HCT116 (cell line): ENCODE data around the gene LIPI. TPM values are rescaled to one million over a fixed set of nuclear protein-coding genes. Genes with fewer than 3 reads are reported as not detected.

Experiments
- ATAC-seq: fragments of 200-7000 bp; cut with Tn5 transposase; 2 replicates; pipeline ENCODE4 v1.9.1; 2020; ENCODE audit warnings: mild to moderate bottlenecking, moderate library complexity
- BruUV-seq: library from RNA; stranded (reverse); fragments of 400-500 nt; replicated peaks from 2 replicates; lab custom pipeline; 2021; lab: Mats Ljungman, UMichigan
- CTCF ChIA-PET: fragments of 300-600 bp; sonication (Branson Sonifier 250); formaldehyde crosslinking; loops from one replicate; lab custom pipeline; 2021; ENCODE audit warnings: antibody characterized with exemption; lab: Charles Lee
- POLR2A ChIA-PET: fragments of 300-600, 350-600 bp; sonication (Branson Sonifier 250); formaldehyde crosslinking; loops from one replicate; lab custom pipeline; 2021; ENCODE audit warnings: antibody characterized with exemption; lab: Charles Lee
- RAD21 ChIA-PET, 2 experiments: fragments of 300-600 bp; sonication (Branson Sonifier 250); formaldehyde crosslinking; loops; one replicate each; lab custom pipeline; 2023; ENCODE audit warnings: low total read pairs in 2 of 2; ENCODE audit not compliant: uncharacterized antibody in 2 of 2, unreplicated experiment in 2 of 2, low non-redundant PET in 1 of 2; lab: Charles Lee
- DNase-seq: peaks from one replicate; pipeline ENCODE4 v3.0.0-alpha.2; 2010; ENCODE audit warnings: low read depth, low spot score
- H2AFZ ChIP-seq: fragments of 200-600 bp; shearing (Covaris generic), sonication (generic); 2 replicates; pipeline ENCODE4 v1.6.1; 2017; ENCODE audit warnings: low read depth, mixed run types, mixed read lengths, antibody characterized with exemption, low read length; ENCODE audit not compliant: poor library complexity, severe bottlenecking
- H3K27ac ChIP-seq: 2 replicates; pipeline ENCODE4 v1.5.1; 2012; ENCODE audit warnings: low read depth, low read length
- H3K27me3 ChIP-seq: fragments of 200-600 bp; sonication (generic); 2 replicates; pipeline ENCODE4 v1.6.1; 2016; ENCODE audit warnings: mixed run types, low read length, mixed read lengths; ENCODE audit not compliant: insufficient read depth
- H3K36me3 ChIP-seq, 2 experiments: fragments of 200-500 bp in 1 of 2; fragments of 200-600 bp in 1 of 2; sonication (Bioruptor generic) in 1 of 2; sonication (generic) in 1 of 2; 2 replicates each; pipeline versions ENCODE4 v1.5.1 to v1.6.1; 2014 to 2016; ENCODE audit warnings: low read length in 2 of 2, inconsistent platforms in 1 of 2, mixed read lengths in 1 of 2, mixed run types in 1 of 2; ENCODE audit not compliant: insufficient read depth in 2 of 2, control insufficient read depth in 1 of 2
- H3K4me1 ChIP-seq, 2 experiments: fragments of 200-600 bp in 1 of 2; sonication (generic) in 1 of 2; 2 replicates each; pipeline versions ENCODE4 v1.5.1 to v1.6.1; 2012 to 2017; ENCODE audit warnings: low read length in 2 of 2, inconsistent platforms in 1 of 2, mild to moderate bottlenecking in 1 of 2, mixed read lengths in 1 of 2, mixed run types in 1 of 2, moderate library complexity in 1 of 2; ENCODE audit not compliant: insufficient read depth in 2 of 2, control insufficient read depth in 1 of 2
- H3K4me2 ChIP-seq: fragments of 200-600 bp; sonication (generic); 2 replicates; pipeline ENCODE4 v1.6.1; 2017; ENCODE audit warnings: mixed run types, low read length, mixed read lengths
- H3K4me3 ChIP-seq, 2 experiments: fragments of 200-600 bp in 1 of 2; sonication (generic) in 1 of 2; replicated peaks in 1 of 2; 2 replicates each; pipeline ENCODE4 v1.5.1; 2011 to 2016; ENCODE audit warnings: low read length in 2 of 2, control low read depth in 1 of 2, low read depth in 1 of 2, mild to moderate bottlenecking in 1 of 2, mixed read lengths in 1 of 2, mixed run types in 1 of 2
- H3K79me2 ChIP-seq: fragments of 200-600 bp; sonication (generic); 2 replicates; pipeline ENCODE4 v1.6.1; 2017; ENCODE audit warnings: mild to moderate bottlenecking, mixed run types, low read length, moderate library complexity, mixed read lengths; ENCODE audit not compliant: insufficient read depth
- H3K9ac ChIP-seq: fragments of 200-600 bp; sonication (generic); 2 replicates; pipeline ENCODE4 v1.6.1; 2016; ENCODE audit warnings: low read length, mixed read lengths
- H3K9me2 ChIP-seq: fragments of 200-600 bp; sonication (generic), shearing (Covaris generic); 2 replicates; pipeline ENCODE4 v1.6.1; 2017; ENCODE audit warnings: mixed run types, mild to moderate bottlenecking, moderate library complexity; ENCODE audit not compliant: insufficient read depth
- H3K9me3 ChIP-seq, 2 experiments: fragments of 200-500 bp in 1 of 2; fragments of 200-600 bp in 1 of 2; sonication (Bioruptor generic) in 1 of 2; sonication (generic) in 1 of 2; 2 replicates each; pipeline ENCODE4 v1.6.1; 2014 to 2017; ENCODE audit warnings: low read length in 2 of 2, mixed read lengths in 2 of 2, inconsistent platforms in 1 of 2, low read depth in 1 of 2, mild to moderate bottlenecking in 1 of 2, mixed run types in 1 of 2, moderate library complexity in 1 of 2; ENCODE audit not compliant: control insufficient read depth in 1 of 2, insufficient read depth in 1 of 2
- H4K20me1 ChIP-seq: fragments of 200-600 bp; sonication (generic), shearing (Covaris generic); 2 replicates; pipeline ENCODE4 v1.6.1; 2017; ENCODE audit warnings: mixed run types, mild to moderate bottlenecking, moderate library complexity; ENCODE audit not compliant: insufficient read depth
- ATF3 ChIP-seq: IDR thresholded peaks from 2 replicates; pipeline ENCODE4 v1.6.1; 2012
- CEBPB ChIP-seq: IDR thresholded peaks from 2 replicates; pipeline ENCODE4 v1.6.1; 2012; ENCODE audit warnings: low read depth
- EGR1 ChIP-seq: IDR thresholded peaks from 2 replicates; pipeline ENCODE4 v1.6.1; 2012; ENCODE audit warnings: low read depth
- ELF1 ChIP-seq: IDR thresholded peaks from 2 replicates; pipeline ENCODE4 v1.6.1; 2012; ENCODE audit warnings: low read depth, borderline replicate concordance
- EZH2phosphoT487 ChIP-seq: fragments of 200-600 bp; IDR thresholded peaks from 2 replicates; pipeline ENCODE4 v1.6.1; 2018; ENCODE audit warnings: antibody characterized with exemption, borderline replicate concordance
- FOSL1 ChIP-seq: IDR thresholded peaks from 2 replicates; pipeline ENCODE4 v1.6.1; 2012; ENCODE audit warnings: low read depth
- POLR2A ChIP-seq: IDR thresholded peaks from 2 replicates; pipeline ENCODE4 v1.7.0; 2011; ENCODE audit warnings: borderline replicate concordance; ENCODE audit not compliant: insufficient read depth, insufficient read length; ENCODE audit errors: extremely low read depth
- POLR2AphosphoS5 ChIP-seq: IDR thresholded peaks from 2 replicates; pipeline ENCODE4 v1.6.1; 2011; ENCODE audit warnings: mild to moderate bottlenecking, low read depth, low read length, moderate library complexity
- REST ChIP-seq: IDR thresholded peaks from 2 replicates; pipeline ENCODE4 v1.6.1; 2012; ENCODE audit warnings: low read depth
- SIN3A ChIP-seq: IDR thresholded peaks from 2 replicates; pipeline ENCODE4 v1.6.1; 2012; ENCODE audit warnings: low read depth
- SP1 ChIP-seq: IDR thresholded peaks from 2 replicates; pipeline ENCODE4 v1.6.1; 2012; ENCODE audit warnings: low read depth
- SRF ChIP-seq: IDR thresholded peaks from 2 replicates; pipeline ENCODE4 v1.6.1; 2012; ENCODE audit warnings: low read depth
- YY1 ChIP-seq: IDR thresholded peaks from 2 replicates; pipeline ENCODE4 v1.6.1; 2011; ENCODE audit warnings: low read length, low read depth, moderate library complexity, mild to moderate bottlenecking; ENCODE audit not compliant: insufficient replicate concordance; ENCODE audit errors: extremely low read depth
- ZFX ChIP-seq: fragments of 450-650 bp; IDR thresholded peaks from 2 replicates; pipeline ENCODE4 v1.6.1; 2017
- ZNF274 ChIP-seq: fragments of 200-500 bp; sonication (Bioruptor generic); IDR thresholded peaks from 2 replicates; pipeline ENCODE4 v1.6.1; 2014; ENCODE audit warnings: mild to moderate bottlenecking, low read depth, low read length, inconsistent platforms
- intact Hi-C: fragments of 100-400 bp; cut with micrococcal nuclease; formaldehyde crosslinking; loops from 2 replicates; pipeline ENCODE4 v1.10.0; 2022
- total RNA-seq: library from RNA; stranded (reverse); gene quantifications from one replicate; pipeline ENCODE4 v1.2.1, GENCODE V29; 2021; ENCODE audit not compliant: unreplicated experiment
- TF ChIP-seq, protein P1 (sequence below), 3 experiments: fragments of 200-600 bp in 1 of 3; sonication (generic) in 1 of 3; IDR thresholded peaks in 2 of 3; conservative IDR thresholded peaks in 1 of 3; 2 replicates each; pipeline ENCODE4 v1.5.1; 2012 to 2017; ENCODE audit warnings: low read depth in 2 of 3, low read length in 2 of 3, antibody characterized with exemption in 1 of 3, borderline replicate concordance in 1 of 3, control low read depth in 1 of 3, mild to moderate bottlenecking in 1 of 3, mixed read lengths in 1 of 3, mixed run types in 1 of 3, moderate library complexity in 1 of 3; ENCODE audit not compliant: insufficient read depth in 1 of 3
- TF ChIP-seq, protein P2 (sequence below): IDR thresholded peaks from 2 replicates; pipeline ENCODE4 v1.6.1; 2011; ENCODE audit warnings: mild to moderate bottlenecking, low read length, moderate library complexity; ENCODE audit not compliant: insufficient replicate concordance; ENCODE audit errors: extremely low read depth
- TF ChIP-seq, protein P3 (sequence below): IDR thresholded peaks from 2 replicates; pipeline ENCODE4 v1.6.1; 2012

The LIPI gene
- total RNA-seq, 1 experiment from 2014 or later, result not detected

DNA sequence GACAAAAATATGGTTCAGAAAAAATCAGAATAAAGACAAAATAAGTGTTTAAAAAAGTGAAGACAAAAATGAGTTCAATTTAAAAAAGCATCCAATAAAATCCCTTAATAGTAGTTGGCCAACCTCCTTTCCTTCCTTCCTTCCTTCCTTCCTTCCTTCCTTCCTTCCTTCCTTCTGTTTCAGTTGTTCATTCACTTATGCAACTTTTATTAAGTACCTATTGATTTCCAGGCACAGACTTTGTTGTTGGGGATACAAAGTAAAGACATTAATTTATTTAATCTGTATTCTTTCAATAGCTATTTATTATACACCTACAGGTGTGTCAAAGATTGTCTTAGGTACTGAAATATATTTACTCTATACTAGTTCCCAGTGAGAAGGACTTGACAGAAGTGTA lies 2.4 kb upstream of the LIPI start:
- H3K4me3 ChIP-seq, result no peak overlapping the region
- H3K79me2 ChIP-seq, result no peaks in the 10 kb centered on the region
- no peaks in the 10 kb centered on the region for H3K9me2 ChIP-seq
- ATAC-seq (no peak), DNase-seq (no peak)
- ChIA-PET CTCF (no interaction called here), RAD21 (no interaction called here), POLR2A (no interaction called here)
- no peak overlapping the region for H3K9ac ChIP-seq
- no peaks in the 10 kb centered on the region; the same call in 1 of the 2 replicates for H4K20me1 ChIP-seq
- no peaks in the 10 kb centered on the region for H3K36me3 ChIP-seq
- intact Hi-C loops, result no loop called here
- H3K4me1 ChIP-seq, result no peaks in the 10 kb centered on the region
- no TSS peak for BruUV-seq
- TF ChIP-seq EGR1 (no peak), FOSL1 (no peak), REST (no peak), POLR2A (no peak), ELF1 (no peak), YY1 (no peak), ZNF274 (no peak), ZFX (no peak), SRF (no peak), POLR2AphosphoS5 (no peak), EZH2phosphoT487 (no peak), SIN3A (no peak), ATF3 (no peak), SP1 (no peak), CEBPB (no peak)
- TF ChIP-seq, protein P1, sequence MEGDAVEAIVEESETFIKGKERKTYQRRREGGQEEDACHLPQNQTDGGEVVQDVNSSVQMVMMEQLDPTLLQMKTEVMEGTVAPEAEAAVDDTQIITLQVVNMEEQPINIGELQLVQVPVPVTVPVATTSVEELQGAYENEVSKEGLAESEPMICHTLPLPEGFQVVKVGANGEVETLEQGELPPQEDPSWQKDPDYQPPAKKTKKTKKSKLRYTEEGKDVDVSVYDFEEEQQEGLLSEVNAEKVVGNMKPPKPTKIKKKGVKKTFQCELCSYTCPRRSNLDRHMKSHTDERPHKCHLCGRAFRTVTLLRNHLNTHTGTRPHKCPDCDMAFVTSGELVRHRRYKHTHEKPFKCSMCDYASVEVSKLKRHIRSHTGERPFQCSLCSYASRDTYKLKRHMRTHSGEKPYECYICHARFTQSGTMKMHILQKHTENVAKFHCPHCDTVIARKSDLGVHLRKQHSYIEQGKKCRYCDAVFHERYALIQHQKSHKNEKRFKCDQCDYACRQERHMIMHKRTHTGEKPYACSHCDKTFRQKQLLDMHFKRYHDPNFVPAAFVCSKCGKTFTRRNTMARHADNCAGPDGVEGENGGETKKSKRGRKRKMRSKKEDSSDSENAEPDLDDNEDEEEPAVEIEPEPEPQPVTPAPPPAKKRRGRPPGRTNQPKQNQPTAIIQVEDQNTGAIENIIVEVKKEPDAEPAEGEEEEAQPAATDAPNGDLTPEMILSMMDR (IDR thresholded peaks at IDR 0.05 in 2 of 3, conservative IDR thresholded peaks at IDR 0.05 in 1 of 3; ENCODE audit: borderline replicate concordance in 1 of 3, insufficient read depth in 1 of 3, low read depth in 2 of 3, low read length in 2 of 3), result no peak
- TF ChIP-seq, protein P2, sequence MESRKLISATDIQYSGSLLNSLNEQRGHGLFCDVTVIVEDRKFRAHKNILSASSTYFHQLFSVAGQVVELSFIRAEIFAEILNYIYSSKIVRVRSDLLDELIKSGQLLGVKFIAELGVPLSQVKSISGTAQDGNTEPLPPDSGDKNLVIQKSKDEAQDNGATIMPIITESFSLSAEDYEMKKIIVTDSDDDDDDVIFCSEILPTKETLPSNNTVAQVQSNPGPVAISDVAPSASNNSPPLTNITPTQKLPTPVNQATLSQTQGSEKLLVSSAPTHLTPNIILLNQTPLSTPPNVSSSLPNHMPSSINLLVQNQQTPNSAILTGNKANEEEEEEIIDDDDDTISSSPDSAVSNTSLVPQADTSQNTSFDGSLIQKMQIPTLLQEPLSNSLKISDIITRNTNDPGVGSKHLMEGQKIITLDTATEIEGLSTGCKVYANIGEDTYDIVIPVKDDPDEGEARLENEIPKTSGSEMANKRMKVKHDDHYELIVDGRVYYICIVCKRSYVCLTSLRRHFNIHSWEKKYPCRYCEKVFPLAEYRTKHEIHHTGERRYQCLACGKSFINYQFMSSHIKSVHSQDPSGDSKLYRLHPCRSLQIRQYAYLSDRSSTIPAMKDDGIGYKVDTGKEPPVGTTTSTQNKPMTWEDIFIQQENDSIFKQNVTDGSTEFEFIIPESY, result no peak
- TF ChIP-seq, protein P3, sequence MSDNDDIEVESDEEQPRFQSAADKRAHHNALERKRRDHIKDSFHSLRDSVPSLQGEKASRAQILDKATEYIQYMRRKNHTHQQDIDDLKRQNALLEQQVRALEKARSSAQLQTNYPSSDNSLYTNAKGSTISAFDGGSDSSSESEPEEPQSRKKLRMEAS, result no peak
- no peak overlapping the region for H3K4me2 ChIP-seq
- H3K27ac ChIP-seq, result no peak overlapping the region
- no peaks in the 10 kb centered on the region for H3K27me3 ChIP-seq
- H3K9me3 ChIP-seq, result peaks cover 0 to 3% of the 10 kb centered on the region in 2 experiments; a peak in 2 of 4 replicates
- no peak overlapping the region for H2AFZ ChIP-seq
